ENCODE data around the gene PIGK.

The PIGK gene

GRCh38 chr1:77076759-77077158 is 142.5 kb downstream of the PIGK start:
- no peak overlapping the region for H3K4me2 ChIP-seq (ENCODE audit: low read length, poor library complexity, severe bottlenecking)
- H2BK5ac ChIP-seq (ENCODE audit: low read depth, low read length, poor library complexity, severe bottlenecking) = no peak overlapping the region
- no peak overlapping the region for H2BK120ac ChIP-seq (ENCODE audit: low read depth, low read length)
- no peak overlapping the region for H3K18ac ChIP-seq (ENCODE audit: low read depth in 1 of 2, low read length in 2 of 2)
- no peak overlapping the region for H3K4me3 ChIP-seq (ENCODE audit: insufficient read depth in 1 of 2, low read depth in 1 of 2, low read length in 2 of 2)
- no peak overlapping the region for H4K8ac ChIP-seq (ENCODE audit: low read length)
- no peak overlapping the region for H3K23ac ChIP-seq (ENCODE audit: low read length in 2 of 2)
- H3K14ac ChIP-seq (ENCODE audit: low read length in 2 of 2) = no peak overlapping the region
- no peaks in the 10 kb centered on the region for H3K9me3 ChIP-seq (ENCODE audit: control insufficient read depth, low read length)
- no peak overlapping the region for H3K9ac ChIP-seq (ENCODE audit: low read length)
- no peak overlapping the region for H3K27ac ChIP-seq (ENCODE audit: low read length, poor library complexity, severe bottlenecking)
- no peak overlapping the region for H3K4ac ChIP-seq (ENCODE audit: low read depth in 1 of 2, low read length in 2 of 2)
- no peak overlapping the region for H2BK15ac ChIP-seq (ENCODE audit: low read depth, poor library complexity, severe bottlenecking)
- no peaks in the 10 kb centered on the region for H3K36me3 ChIP-seq (ENCODE audit: control insufficient read depth in 1 of 2, insufficient read depth in 2 of 2, low read depth in 1 of 2, low read length in 2 of 2)
- no peaks in the 10 kb centered on the region for H3K27me3 ChIP-seq (ENCODE audit: control insufficient read depth in 1 of 2, insufficient read depth in 1 of 2, low read length in 2 of 2)
- H3K79me1 ChIP-seq (replicated peaks; ENCODE audit: low read length, poor library complexity, severe bottlenecking) = no peaks in the 10 kb centered on the region
- no peak overlapping the region for H4K91ac ChIP-seq (ENCODE audit: low read length)
- no peak overlapping the region for H2AFZ ChIP-seq (ENCODE audit: low read depth, low read length)
- 95% methylated on average over 2 of the region's 2 CpGs for WGBS
- H3K4me1 ChIP-seq (ENCODE audit: control insufficient read depth, insufficient read depth, low read depth, low read length) = no peaks in the 10 kb centered on the region
- H2AK5ac ChIP-seq (ENCODE audit: low read length, severe bottlenecking) = no peak overlapping the region
- no peak for DNase-seq
- no peak overlapping the region for H2BK12ac ChIP-seq (ENCODE audit: low read length in 2 of 2)

- Histone ChIP-seq H3K14ac (ENCODE audit: low read length in 2 of 2) (no peak overlapping the region), H3K23ac (ENCODE audit: low read length in 2 of 2) (no peak overlapping the region), H2AK5ac (ENCODE audit: low read length, severe bottlenecking) (no peak overlapping the region), H2AFZ (ENCODE audit: low read depth, low read length) (no peak overlapping the region), H3K4me3 (ENCODE audit: insufficient read depth in 1 of 2, low read depth in 1 of 2, low read length in 2 of 2) (no peak overlapping the region), H3K4me1 (ENCODE audit: control insufficient read depth, insufficient read depth, low read depth, low read length) (no peaks in the 10 kb centered on the region), H3K36me3 (ENCODE audit: control insufficient read depth in 1 of 2, insufficient read depth in 2 of 2, low read depth in 1 of 2, low read length in 2 of 2) (no peaks in the 10 kb centered on the region), H2BK120ac (ENCODE audit: low read depth, low read length) (no peak overlapping the region), H3K9me3 (ENCODE audit: control insufficient read depth, low read length) (no peaks in the 10 kb centered on the region), H4K91ac (ENCODE audit: low read length) (no peak overlapping the region), H3K4me2 (ENCODE audit: low read length, poor library complexity, severe bottlenecking) (no peak overlapping the region), H2BK15ac (ENCODE audit: low read depth, poor library complexity, severe bottlenecking) (no peak overlapping the region), H3K79me1 (replicated peaks; ENCODE audit: low read length, poor library complexity, severe bottlenecking) (no peaks in the 10 kb centered on the region), H3K4ac (ENCODE audit: low read depth in 1 of 2, low read length in 2 of 2) (no peak overlapping the region), H2BK5ac (ENCODE audit: low read depth, low read length, poor library complexity, severe bottlenecking) (no peak overlapping the region), H3K27ac (ENCODE audit: low read length, poor library complexity, severe bottlenecking) (no peak overlapping the region), H4K8ac (ENCODE audit: low read length) (no peak overlapping the region), H2BK12ac (ENCODE audit: low read length in 2 of 2) (no peak overlapping the region), H3K27me3 (ENCODE audit: control insufficient read depth in 1 of 2, insufficient read depth in 1 of 2, low read length in 2 of 2) (peaks cover 0 to 3% of the 10 kb centered on the region in 2 experiments), H3K9ac (ENCODE audit: low read length) (no peak overlapping the region), H3K18ac (ENCODE audit: low read depth in 1 of 2, low read length in 2 of 2) (no peak overlapping the region)
- WGBS = 100% methylated on average over 2 of the region's 2 CpGs
- DNase-seq = no peak
These were observed 151.2 kb downstream of the PIGK start for GRCh38 chr1:77068013-77068412.

- H3K4me2 ChIP-seq (ENCODE audit: low read length, poor library complexity, severe bottlenecking) = no peak overlapping the region
- no peak overlapping the region for H2BK120ac ChIP-seq (ENCODE audit: low read depth, low read length)
- no peak overlapping the region for H3K4me3 ChIP-seq (ENCODE audit: insufficient read depth in 1 of 2, low read depth in 1 of 2, low read length in 2 of 2)
- H3K9me3 ChIP-seq (ENCODE audit: control insufficient read depth, low read length) = no peaks in the 10 kb centered on the region
- no peak overlapping the region for H2AK5ac ChIP-seq (ENCODE audit: low read length, severe bottlenecking)
- H4K91ac ChIP-seq (ENCODE audit: low read length) = no peak overlapping the region
- no peak overlapping the region for H3K14ac ChIP-seq (ENCODE audit: low read length in 2 of 2)
- H3K79me1 ChIP-seq (replicated peaks; ENCODE audit: low read length, poor library complexity, severe bottlenecking) = no peaks in the 10 kb centered on the region
- H3K4me1 ChIP-seq (ENCODE audit: control insufficient read depth, insufficient read depth, low read depth, low read length) = no peaks in the 10 kb centered on the region
- H3K23ac ChIP-seq (ENCODE audit: low read length in 2 of 2) = no peak overlapping the region
- H3K9ac ChIP-seq (ENCODE audit: low read length) = no peak overlapping the region
- H2BK12ac ChIP-seq (ENCODE audit: low read length in 2 of 2) = no peak overlapping the region
- DNase-seq = no peak
- no peak overlapping the region for H3K27ac ChIP-seq (ENCODE audit: low read length, poor library complexity, severe bottlenecking)
- H3K18ac ChIP-seq (ENCODE audit: low read depth in 1 of 2, low read length in 2 of 2) = no peak overlapping the region
- WGBS = 80% methylated on average over 4 of the region's 7 CpGs
- H4K8ac ChIP-seq (ENCODE audit: low read length) = no peak overlapping the region
- H3K4ac ChIP-seq (ENCODE audit: low read depth in 1 of 2, low read length in 2 of 2) = no peak overlapping the region
- no peak overlapping the region for H2AFZ ChIP-seq (ENCODE audit: low read depth, low read length)
- H2BK15ac ChIP-seq (ENCODE audit: low read depth, poor library complexity, severe bottlenecking) = no peak overlapping the region
- peaks cover 0 to 3% of the 10 kb centered on the region in 2 experiments for H3K27me3 ChIP-seq (ENCODE audit: control insufficient read depth in 1 of 2, insufficient read depth in 1 of 2, low read length in 2 of 2)
- H3K36me3 ChIP-seq (ENCODE audit: control insufficient read depth in 1 of 2, insufficient read depth in 2 of 2, low read depth in 1 of 2, low read length in 2 of 2) = no peaks in the 10 kb centered on the region
- H2BK5ac ChIP-seq (ENCODE audit: low read depth, low read length, poor library complexity, severe bottlenecking) = no peak overlapping the region
These were observed 153.4 kb downstream of the PIGK start for GRCh38 chr1:77065693-77066342.

GRCh38 chr1:77064246-77064645 is 155.0 kb downstream of the PIGK start:
- no peaks in the 10 kb centered on the region for H3K4me1 ChIP-seq (ENCODE audit: control insufficient read depth, insufficient read depth, low read depth, low read length)
- no peak overlapping the region for H4K91ac ChIP-seq (ENCODE audit: low read length)
- H2AFZ ChIP-seq (ENCODE audit: low read depth, low read length) = no peak overlapping the region
- no peaks in the 10 kb centered on the region for H3K9me3 ChIP-seq (ENCODE audit: control insufficient read depth, low read length)
- no peak overlapping the region for H2BK5ac ChIP-seq (ENCODE audit: low read depth, low read length, poor library complexity, severe bottlenecking)
- no peak overlapping the region for H3K18ac ChIP-seq (ENCODE audit: low read depth in 1 of 2, low read length in 2 of 2)
- H4K8ac ChIP-seq (ENCODE audit: low read length) = no peak overlapping the region
- no peak overlapping the region for H3K9ac ChIP-seq (ENCODE audit: low read length)
- H2BK120ac ChIP-seq (ENCODE audit: low read depth, low read length) = no peak overlapping the region
- 77% methylated on average over 2 of the region's 2 CpGs for WGBS
- no peak overlapping the region for H2BK12ac ChIP-seq (ENCODE audit: low read length in 2 of 2)
- H3K23ac ChIP-seq (ENCODE audit: low read length in 2 of 2) = peak overlapping the region in 1 of 2 experiments; percentile 44
- no peak overlapping the region for H3K27ac ChIP-seq (ENCODE audit: low read length, poor library complexity, severe bottlenecking)
- H3K14ac ChIP-seq (ENCODE audit: low read length in 2 of 2) = no peak overlapping the region
- no peak for DNase-seq
- no peak overlapping the region for H2AK5ac ChIP-seq (ENCODE audit: low read length, severe bottlenecking)
- no peak overlapping the region for H3K4me2 ChIP-seq (ENCODE audit: low read length, poor library complexity, severe bottlenecking)
- H3K4me3 ChIP-seq (ENCODE audit: insufficient read depth in 1 of 2, low read depth in 1 of 2, low read length in 2 of 2) = no peak overlapping the region
- peaks cover 0 to 3% of the 10 kb centered on the region in 2 experiments for H3K27me3 ChIP-seq (ENCODE audit: control insufficient read depth in 1 of 2, insufficient read depth in 1 of 2, low read length in 2 of 2)
- H2BK15ac ChIP-seq (ENCODE audit: low read depth, poor library complexity, severe bottlenecking) = no peak overlapping the region
- no peaks in the 10 kb centered on the region for H3K36me3 ChIP-seq (ENCODE audit: control insufficient read depth in 1 of 2, insufficient read depth in 2 of 2, low read depth in 1 of 2, low read length in 2 of 2)
- H3K4ac ChIP-seq (ENCODE audit: low read depth in 1 of 2, low read length in 2 of 2) = no peak overlapping the region
- H3K79me1 ChIP-seq (replicated peaks; ENCODE audit: low read length, poor library complexity, severe bottlenecking) = no peaks in the 10 kb centered on the region
